DMS 273 (cell line): ENCODE data around the gene ATP6V1A.
"Not testable (repeated sequence)": the region's sequence is repeated elsewhere in the genome, so short reads cannot be mapped to it uniquely, and the experiment has no call there.

Source experiments
- DNase-seq: peaks from one replicate; lab custom pipeline; 2025; ENCODE audit not compliant: unreplicated experiment; lab: John Stamatoyannopoulos, UW

ATP6V1A gene

DNA sequence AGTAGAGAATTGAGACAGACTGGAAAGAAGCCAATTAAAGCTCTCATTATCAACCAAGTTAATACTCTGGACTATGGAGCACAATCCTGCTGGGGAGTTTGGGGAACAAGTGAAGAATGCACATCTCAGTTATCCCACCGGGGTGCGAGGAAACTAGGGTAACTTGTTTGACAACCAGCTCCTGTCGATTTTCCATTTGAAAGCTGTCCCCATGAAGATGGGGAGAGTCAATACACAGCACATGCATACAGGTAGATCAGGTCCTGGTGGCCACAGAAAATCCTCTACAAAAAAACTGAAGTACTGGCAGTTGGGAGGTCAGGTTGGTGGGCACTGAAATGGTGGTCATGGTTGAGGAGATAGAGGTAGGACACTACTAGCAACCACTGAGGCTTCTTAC is 66.0 kb downstream of the ATP6V1A start:
- DNase-seq: no peak

DNA sequence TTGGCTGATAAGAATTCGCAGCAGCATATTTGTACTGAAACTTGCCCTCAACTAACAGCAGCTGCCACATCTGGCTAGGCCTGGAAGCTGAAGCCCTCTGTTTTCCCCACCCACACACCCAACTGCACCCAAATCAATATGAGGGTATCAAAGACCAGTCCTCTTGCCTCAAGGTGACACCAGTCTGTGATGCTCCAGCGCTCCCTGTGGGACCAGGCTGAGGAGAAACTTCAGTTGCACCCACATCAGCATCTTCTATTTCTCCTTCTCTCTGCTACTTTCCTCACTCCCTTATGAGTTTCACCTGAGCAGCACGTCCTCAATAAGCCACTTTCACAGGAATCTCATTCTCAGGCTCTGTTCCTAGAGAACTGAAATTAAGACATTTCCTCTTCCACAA is 73.0 kb downstream of the ATP6V1A start:
- no peak for DNase-seq

DNA sequence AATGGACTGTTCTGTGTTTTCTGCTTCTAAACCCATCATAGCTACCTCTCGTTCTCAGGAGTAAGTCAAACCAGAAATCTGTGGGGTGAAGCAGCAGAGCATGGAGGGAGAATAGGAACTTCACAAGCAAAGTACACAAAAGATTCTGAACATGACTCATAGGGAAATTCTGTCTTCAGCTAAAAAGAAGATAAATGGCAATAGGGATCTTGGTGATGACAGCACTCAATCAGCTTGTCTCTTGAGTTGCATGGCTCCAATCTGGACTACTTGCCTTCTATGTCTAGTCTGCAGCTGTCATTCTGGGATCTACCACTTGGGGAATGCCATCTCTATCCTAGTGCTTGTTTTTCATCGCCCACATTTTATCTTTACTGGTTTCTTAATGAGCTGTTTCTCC is 78.3 kb downstream of the ATP6V1A start:
- peak; percentile 46 for DNase-seq

DNA sequence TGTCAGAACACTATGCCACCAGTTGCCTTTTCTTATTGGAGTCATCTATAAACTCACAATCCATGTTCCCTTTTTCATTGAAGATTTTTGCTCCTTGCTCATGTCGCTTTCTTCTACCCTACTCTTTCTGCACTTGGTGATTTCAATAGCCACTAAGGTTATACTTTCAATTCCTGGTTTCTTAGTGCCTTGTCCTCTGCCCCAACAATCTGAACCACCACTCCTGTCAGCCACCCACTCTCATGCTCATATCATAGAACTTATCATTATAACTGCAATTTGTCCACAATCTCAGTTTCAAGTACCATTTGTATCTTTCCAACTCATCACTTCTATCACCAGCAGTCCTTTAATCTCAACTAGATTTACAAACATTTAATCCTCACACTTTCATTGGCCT is 81.8 kb downstream of the ATP6V1A start:
- no peak for DNase-seq

GRCh38 chr3:113829576-113830354 is 82.9 kb downstream of the ATP6V1A start:
- no peak for DNase-seq

- DNase-seq: no peak
These were observed 84.2 kb downstream of the ATP6V1A start for GRCh38 chr3:113831103-113831355.

- DNase-seq: no peak
These were observed 85.8 kb downstream of the ATP6V1A start for GRCh38 chr3:113832477-113833164.

- DNase-seq: no peak
These were observed 88.1 kb downstream of the ATP6V1A start for GRCh38 chr3:113834983-113835382.

GRCh38 chr3:113838631-113839209 is 91.9 kb downstream of the ATP6V1A start, which contains the start of gene GRAMD1C:
Gene GRAMD1C, plus strand, starts transcription at chr3:113838788. Its CDS starts 122 bp downstream, at chr3:113838910.
- DNase-seq: peak; percentile 98

GRCh38 chr3:113839551-113839950 is 92.7 kb downstream of the ATP6V1A start:
- DNase-seq: no peak

DNA sequence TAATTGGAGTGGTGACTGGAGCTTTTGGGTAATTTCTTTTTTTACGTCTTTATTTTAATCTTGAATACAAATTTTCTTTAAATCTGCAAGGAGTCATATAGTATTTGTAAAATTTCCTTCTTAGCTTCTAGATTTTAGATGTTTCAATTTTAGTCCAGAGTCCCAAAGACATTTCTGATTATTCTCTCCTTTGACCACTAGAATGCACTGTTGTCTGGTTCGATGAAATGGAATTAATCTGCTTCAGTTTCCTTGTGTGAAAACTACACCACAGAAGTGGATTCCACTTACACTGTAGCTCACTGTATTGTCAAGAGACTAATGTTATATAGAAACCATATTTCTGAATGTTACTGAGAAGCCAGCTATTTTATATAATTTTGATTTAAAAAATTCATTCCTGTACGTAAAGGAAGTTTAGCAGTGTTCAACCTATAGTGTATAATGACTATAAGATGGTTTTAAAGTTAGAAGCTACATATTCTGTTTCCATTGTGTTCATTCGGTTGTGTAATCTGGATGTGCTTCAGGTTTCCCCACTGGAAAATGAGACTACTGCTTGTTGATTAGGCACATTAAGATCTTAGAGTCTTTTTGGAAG is 97.9 kb downstream of the ATP6V1A start:
- peak; percentile 78 for DNase-seq

- no peak for DNase-seq
These were observed 100.4 kb downstream of the ATP6V1A start for GRCh38 chr3:113847247-113847646.

DNA sequence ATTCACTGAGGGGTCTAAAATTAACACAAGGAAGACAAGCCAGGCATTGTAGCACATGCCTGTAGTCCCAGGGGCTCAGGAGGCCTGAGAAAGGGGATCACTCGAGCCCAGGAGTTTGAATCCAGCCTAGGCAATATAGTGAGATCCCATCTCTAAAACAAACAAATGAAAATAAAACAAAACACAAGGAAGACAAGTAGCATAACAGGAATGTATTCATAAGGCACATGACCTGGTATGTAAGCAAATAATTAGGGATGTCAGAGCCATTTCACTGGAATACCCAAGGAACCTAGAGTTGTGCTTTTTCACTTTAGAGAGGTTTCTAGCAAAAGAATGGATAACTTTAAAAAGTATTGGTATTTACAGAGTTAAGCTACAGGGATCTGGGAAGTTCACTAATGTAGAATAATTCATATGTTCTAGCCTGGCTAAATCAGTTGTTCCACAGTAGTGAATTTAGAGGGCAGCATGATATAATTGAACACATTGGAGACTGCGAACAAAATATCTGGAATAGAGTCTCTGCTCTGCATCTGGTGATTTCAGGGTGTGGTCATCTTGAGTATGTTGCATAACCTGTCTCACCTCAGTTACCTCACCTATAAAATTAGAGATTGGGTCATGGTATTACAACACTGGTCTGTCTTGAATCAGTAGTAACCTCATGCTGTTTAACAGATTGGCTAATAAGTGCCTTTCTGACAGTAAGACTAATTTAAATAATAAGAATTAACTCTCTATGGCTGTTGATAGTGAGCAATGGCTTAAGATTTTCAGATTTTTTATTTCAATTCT is 101.0 kb downstream of the ATP6V1A start:
- no peak for DNase-seq

DNA sequence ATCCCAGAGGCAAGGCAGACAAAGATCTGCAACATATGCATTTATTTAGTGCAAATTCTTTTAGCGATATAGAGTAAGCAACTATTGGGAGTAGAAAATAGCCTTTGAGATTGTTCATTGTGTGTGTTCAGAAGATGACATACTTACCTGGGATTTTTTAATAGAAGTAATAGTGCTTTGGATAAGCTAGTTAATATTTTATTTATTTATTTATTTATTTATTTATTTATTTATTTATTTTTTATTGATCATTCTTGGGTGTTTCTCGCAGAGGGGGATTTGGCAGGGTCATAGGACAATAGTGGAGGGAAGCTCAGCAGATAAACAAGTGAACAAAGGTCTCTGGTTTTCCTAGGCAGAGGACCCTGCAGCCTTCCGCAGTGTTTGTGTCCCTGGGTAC is 102.2 kb downstream of the ATP6V1A start:
- DNase-seq: not testable (repeated sequence)

DNA sequence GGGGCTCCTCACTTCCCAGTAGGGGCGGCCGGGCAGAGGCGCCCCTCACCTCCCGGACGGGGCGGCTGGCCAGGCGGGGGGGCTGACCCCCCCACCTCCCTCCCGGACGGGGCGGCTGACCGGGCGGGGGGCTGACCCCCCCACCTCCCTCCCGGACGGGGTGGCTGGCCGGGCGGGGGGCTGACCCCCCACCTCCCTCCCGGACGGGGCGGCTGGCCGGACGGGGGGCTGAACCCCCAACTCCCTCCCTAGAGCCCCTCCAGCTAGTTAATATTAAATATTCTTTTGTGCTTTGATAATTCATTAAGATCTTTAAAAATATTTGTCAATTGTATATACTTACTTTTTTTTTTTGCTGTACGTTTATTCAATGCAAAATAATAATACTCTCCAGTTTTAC is 103.0 kb downstream of the ATP6V1A start:
- DNase-seq: not testable (repeated sequence)

GRCh38 chr3:113850391-113850790 is 103.6 kb downstream of the ATP6V1A start:
- not testable (repeated sequence) for DNase-seq

- DNase-seq: no peak
These were observed 105.7 kb downstream of the ATP6V1A start for GRCh38 chr3:113852506-113852905.
